ENCODE results near the gene POLR2J.

- TF ChIP-seq CTCF (IDR thresholded peaks at IDR 0.05) (no peak), POLR2A (IDR thresholded peaks at IDR 0.05) (no peak), POLR2AphosphoS5 (IDR thresholded peaks at IDR 0.05) (no peak)
Observed at GRCh38 chr7:102439963-102440795, 38.5 kb downstream of the POLR2J start.
